Measurements from ENCODE around the gene SUCO.
"Not testable (repeated sequence)": the region's sequence is repeated elsewhere in the genome, so short reads cannot be mapped to it uniquely, and the experiment has no call there.

Gene SUCO

GRCh38 chr1:172612478-172612877 is 79.5 kb downstream of the SUCO start:
- DNase-seq (ENCODE audit: low read depth) = no peak

- no peak for DNase-seq (ENCODE audit: low read depth)
Measured at GRCh38 chr1:172613294-172613693, 80.3 kb downstream of the SUCO start.

- no peak for DNase-seq (ENCODE audit: low read depth)
Measured at GRCh38 chr1:172616195-172616594, 83.2 kb downstream of the SUCO start.

GRCh38 chr1:172616636-172617035 is 83.7 kb downstream of the SUCO start:
- no peak for DNase-seq (ENCODE audit: low read depth)

- DNase-seq (ENCODE audit: low read depth) = not testable (repeated sequence)
Measured at GRCh38 chr1:172620603-172621002, 87.7 kb downstream of the SUCO start.

- no peak for DNase-seq (ENCODE audit: low read depth)
Measured at GRCh38 chr1:172622541-172622940, 89.6 kb downstream of the SUCO start.

GRCh38 chr1:172623748-172624147 is 90.8 kb downstream of the SUCO start:
- no peak for DNase-seq (ENCODE audit: low read depth)

- DNase-seq (ENCODE audit: low read depth) = no peak
Measured at GRCh38 chr1:172626845-172627244, 93.9 kb downstream of the SUCO start.

- DNase-seq (ENCODE audit: low read depth) = no peak
Measured at GRCh38 chr1:172627702-172628101, 94.8 kb downstream of the SUCO start.

- DNase-seq (ENCODE audit: low read depth) = peak; percentile 17
Measured at GRCh38 chr1:172628401-172628800, 95.5 kb downstream of the SUCO start.

- DNase-seq (ENCODE audit: low read depth) = no peak
Measured at GRCh38 chr1:172629170-172629569, 96.2 kb downstream of the SUCO start.

- no peak for DNase-seq (ENCODE audit: low read depth)
Measured at GRCh38 chr1:172629638-172630037, 96.7 kb downstream of the SUCO start.

GRCh38 chr1:172630056-172630818 is 97.3 kb downstream of the SUCO start:
- no peak for DNase-seq (ENCODE audit: low read depth)

- DNase-seq (ENCODE audit: low read depth) = no peak
Measured at GRCh38 chr1:172630868-172631267, 97.9 kb downstream of the SUCO start.

- DNase-seq (ENCODE audit: low read depth) = peak; percentile 27
Measured at GRCh38 chr1:172637522-172637921, 104.6 kb downstream of the SUCO start.

GRCh38 chr1:172638249-172638648 is 105.3 kb downstream of the SUCO start:
- DNase-seq (ENCODE audit: low read depth) = no peak

- DNase-seq (ENCODE audit: low read depth) = peak; percentile 71
Measured at GRCh38 chr1:172638885-172639831, 106.2 kb downstream of the SUCO start.

- peak; percentile 17 for DNase-seq (ENCODE audit: low read depth)
Measured at GRCh38 chr1:172640111-172640510, 107.2 kb downstream of the SUCO start.

- DNase-seq (ENCODE audit: low read depth) = no peak
Measured at GRCh38 chr1:172641492-172641891, 108.5 kb downstream of the SUCO start.

- DNase-seq (ENCODE audit: low read depth) = no peak
Measured at GRCh38 chr1:172642970-172643369, 110.0 kb downstream of the SUCO start.

- DNase-seq (ENCODE audit: low read depth) = no peak
Measured at GRCh38 chr1:172646653-172647052, 113.7 kb downstream of the SUCO start.

GRCh38 chr1:172647110-172647564 is 114.2 kb downstream of the SUCO start:
- DNase-seq (ENCODE audit: low read depth) = no peak

- no peak for DNase-seq (ENCODE audit: low read depth)
Measured at GRCh38 chr1:172647987-172648386, 115.0 kb downstream of the SUCO start.

Measured in GM04503 (cell line).